ENCODE measurements around the gene RAB3C.

DNA sequence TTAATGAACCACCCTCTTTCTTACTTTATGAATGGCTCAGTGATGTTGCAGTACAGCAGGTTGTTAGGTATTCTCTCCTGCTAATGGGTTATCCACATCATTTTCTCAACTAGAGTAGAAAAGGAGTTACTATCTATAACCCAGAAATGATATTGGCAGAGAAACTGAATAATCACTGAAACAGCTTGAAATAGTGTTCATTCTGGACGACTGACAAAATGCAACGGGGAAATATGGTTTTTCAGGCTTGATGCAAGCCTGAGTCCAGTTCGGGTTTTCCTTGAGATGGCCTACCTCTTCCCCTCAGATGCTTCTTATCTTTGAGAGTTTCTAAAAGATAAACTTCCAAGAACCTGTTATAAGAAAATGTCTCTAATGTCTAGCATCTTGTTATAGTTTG, 187.3 kb downstream of the RAB3C start:
- TF ChIP-seq, protein P1, sequence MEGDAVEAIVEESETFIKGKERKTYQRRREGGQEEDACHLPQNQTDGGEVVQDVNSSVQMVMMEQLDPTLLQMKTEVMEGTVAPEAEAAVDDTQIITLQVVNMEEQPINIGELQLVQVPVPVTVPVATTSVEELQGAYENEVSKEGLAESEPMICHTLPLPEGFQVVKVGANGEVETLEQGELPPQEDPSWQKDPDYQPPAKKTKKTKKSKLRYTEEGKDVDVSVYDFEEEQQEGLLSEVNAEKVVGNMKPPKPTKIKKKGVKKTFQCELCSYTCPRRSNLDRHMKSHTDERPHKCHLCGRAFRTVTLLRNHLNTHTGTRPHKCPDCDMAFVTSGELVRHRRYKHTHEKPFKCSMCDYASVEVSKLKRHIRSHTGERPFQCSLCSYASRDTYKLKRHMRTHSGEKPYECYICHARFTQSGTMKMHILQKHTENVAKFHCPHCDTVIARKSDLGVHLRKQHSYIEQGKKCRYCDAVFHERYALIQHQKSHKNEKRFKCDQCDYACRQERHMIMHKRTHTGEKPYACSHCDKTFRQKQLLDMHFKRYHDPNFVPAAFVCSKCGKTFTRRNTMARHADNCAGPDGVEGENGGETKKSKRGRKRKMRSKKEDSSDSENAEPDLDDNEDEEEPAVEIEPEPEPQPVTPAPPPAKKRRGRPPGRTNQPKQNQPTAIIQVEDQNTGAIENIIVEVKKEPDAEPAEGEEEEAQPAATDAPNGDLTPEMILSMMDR (IDR thresholded peaks at IDR 0.05), result no peak
- no peak for TF ChIP-seq EZH2 (IDR thresholded peaks at IDR 0.05)

Data from neural progenitor cell (in vitro differentiated cells).